DND-41 (cell line): ENCODE data around the gene ICA1.

ENCODE experiments used
- CTCF ChIP-seq: IDR thresholded peaks from 2 replicates; pipeline ENCODE4 v1.5.1; 2012; ENCODE audit warnings: borderline replicate concordance, low read length, moderate library complexity, mild to moderate bottlenecking; ENCODE audit not compliant: poor library complexity, severe bottlenecking; ENCODE audit errors: extremely low read depth
- EZH2 ChIP-seq: IDR thresholded peaks from 3 replicates; pipeline ENCODE4 v1.6.1; 2012; ENCODE audit warnings: borderline replicate concordance, low read depth, mild to moderate bottlenecking, moderate library complexity, low read length, inconsistent platforms; ENCODE audit not compliant: severe bottlenecking

- TF ChIP-seq EZH2 = no peak
- TF ChIP-seq CTCF = no peak
These were observed 34.7 kb downstream of the ICA1 start for GRCh38 chr7:8227261-8227660.
